ENCODE results near the gene ZNF823.
"Not testable (repeated sequence)": the region's sequence is repeated elsewhere in the genome, so short reads cannot be mapped to it uniquely, and the experiment has no call there.

Gene ZNF823

DNA sequence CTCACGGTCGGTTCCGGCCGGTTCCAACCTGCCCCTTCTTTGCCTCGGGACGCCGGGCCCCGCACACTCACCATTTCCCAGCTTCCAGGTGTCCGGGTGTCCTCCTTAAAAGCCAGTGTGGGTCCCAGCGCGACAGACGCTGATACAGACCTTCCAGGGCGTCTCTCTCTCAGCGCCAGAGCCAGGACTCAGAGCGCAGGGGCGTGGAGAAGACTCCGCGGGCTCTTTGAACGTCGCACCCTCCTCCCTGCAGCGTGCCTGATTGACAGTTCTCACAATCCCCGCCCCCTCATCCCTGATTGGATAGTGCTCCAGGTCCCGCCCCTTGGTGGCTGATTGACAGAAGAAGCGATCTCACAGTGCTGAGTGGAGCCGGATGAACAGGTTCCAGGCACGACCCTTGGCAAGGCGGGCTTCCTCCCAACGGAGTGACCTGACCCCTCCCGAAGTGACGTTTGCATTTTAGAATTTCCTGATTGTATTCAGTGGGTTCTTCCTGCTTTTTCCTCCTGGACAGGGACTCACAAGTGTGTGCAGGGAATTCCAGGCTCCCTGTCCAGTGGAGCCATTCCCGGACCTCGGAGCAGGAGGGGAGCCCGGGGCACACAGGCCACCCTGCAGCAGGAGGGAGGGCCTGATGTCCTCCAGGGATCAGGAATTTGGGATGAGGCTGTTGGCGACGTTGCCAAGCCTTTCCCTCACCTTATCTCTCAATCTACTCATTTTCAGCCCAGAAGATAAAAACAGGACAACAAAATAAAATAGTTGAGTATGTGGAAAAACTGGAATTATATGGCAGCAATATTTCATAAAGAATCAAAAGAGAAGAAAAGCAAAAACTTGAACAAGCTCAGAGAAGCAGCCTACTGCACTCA is at the start of gene ZNF823:
ZNF823 (minus strand) TSS at position 201 of the 875 bp plus-strand sequence; CDS start at position 74, 127 bp downstream.
- ATAC-seq (peak; percentile 98), DNase-seq (ENCODE audit: low spot score in 2 of 2) (peak; percentile 85 to 99)
- Mint-ChIP-seq H3K36me3 (peaks cover 5% of the 10 kb centered on the region), H3K27ac (peak within 1 kb of the TSS; percentile 93), H3K9me3 (no peaks in the 10 kb centered on the region), H3K4me1 (peaks cover 21% of the 10 kb centered on the region), H3K4me3 (peak within 1 kb of the TSS; percentile 98)

GRCh38 chr19:11787536-11787935 is 48.8 kb upstream of the ZNF823 start:
- ATAC-seq: no peak
- H3K4me1 Mint-ChIP-seq: no peaks in the 10 kb centered on the region
- no peak for DNase-seq (ENCODE audit: low spot score in 2 of 2)
- no peak overlapping the region for H3K27ac Mint-ChIP-seq
- no peak overlapping the region for H3K4me3 Mint-ChIP-seq
- H3K36me3 Mint-ChIP-seq: no peaks in the 10 kb centered on the region
- peaks cover 47% of the 10 kb centered on the region for H3K9me3 Mint-ChIP-seq

DNA sequence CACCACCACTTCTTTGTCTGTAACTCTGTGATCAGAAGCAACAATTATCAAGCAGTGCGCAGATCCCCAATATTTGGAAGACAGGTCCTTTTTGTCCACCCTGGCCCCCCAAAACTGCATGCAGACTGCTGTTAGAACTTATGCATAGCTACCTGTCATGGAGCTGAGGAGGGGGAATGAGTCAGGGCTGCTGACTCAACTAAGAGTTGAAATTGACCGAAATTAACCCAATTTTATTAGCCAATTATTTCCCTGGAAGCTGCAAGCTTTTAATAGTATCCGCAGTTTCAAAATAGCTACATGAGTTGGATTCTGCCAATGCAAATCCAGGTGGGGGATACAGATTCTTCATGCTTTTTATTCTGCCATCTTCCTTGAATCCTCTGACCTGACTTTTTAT is 45.6 kb upstream of the ZNF823 start:
- Mint-ChIP-seq H3K27ac (no peak overlapping the region), H3K4me1 (no peaks in the 10 kb centered on the region), H3K9me3 (peaks cover 47% of the 10 kb centered on the region), H3K36me3 (peaks cover 22% of the 10 kb centered on the region), H3K4me3 (no peak overlapping the region)
- DNase-seq (ENCODE audit: low spot score in 2 of 2) (no peak), ATAC-seq (no peak)

- peaks cover 41% of the 10 kb centered on the region for H3K9me3 Mint-ChIP-seq
These were observed 45.0 kb upstream of the ZNF823 start for GRCh38 chr19:11783767-11784166.

DNA sequence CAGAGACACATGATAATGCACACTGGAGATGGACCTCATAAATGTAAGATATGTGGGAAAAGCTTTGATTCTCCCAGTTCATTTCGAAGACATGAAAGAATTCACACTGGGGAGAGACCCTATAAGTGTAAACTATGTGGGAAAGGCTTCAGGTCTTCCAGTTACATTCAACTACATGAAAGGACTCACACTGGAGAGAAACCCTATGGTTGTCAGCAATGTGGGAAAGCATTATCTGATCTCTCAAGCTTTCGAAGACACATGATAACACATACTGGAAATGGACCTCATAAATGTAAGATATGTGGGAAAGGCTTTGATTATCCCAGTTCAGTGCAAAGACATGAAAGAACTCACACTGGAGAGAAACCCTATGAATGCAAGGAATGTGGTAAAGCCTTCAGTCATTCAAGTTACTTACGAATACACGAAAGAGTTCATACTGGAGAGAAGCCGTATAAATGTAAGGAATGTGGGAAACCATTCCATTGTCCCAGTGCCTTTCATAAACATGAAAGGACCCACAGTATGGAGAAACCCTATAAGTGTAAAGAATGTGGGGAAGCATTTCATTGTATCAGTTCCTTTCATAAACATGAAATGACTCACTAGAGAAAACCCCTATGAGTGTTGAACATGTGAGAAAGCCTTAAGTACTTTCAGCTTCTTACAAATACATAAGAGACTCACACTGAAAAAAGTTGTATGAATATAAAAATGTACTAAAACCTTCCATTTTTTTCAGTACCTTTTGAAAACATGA is 42.7 kb upstream of the ZNF823 start:
- ATAC-seq: no peak
- no peaks in the 10 kb centered on the region for H3K4me1 Mint-ChIP-seq
- DNase-seq (ENCODE audit: low spot score in 2 of 2): no peak
- H3K4me3 Mint-ChIP-seq: no peak overlapping the region
- peaks cover 34% of the 10 kb centered on the region for H3K9me3 Mint-ChIP-seq
- H3K27ac Mint-ChIP-seq: no peak overlapping the region
- H3K36me3 Mint-ChIP-seq: peaks cover 40% of the 10 kb centered on the region

More at GRCh38 chr19:11783767-11784166, 45.0 kb upstream of the ZNF823 start:
- no peaks in the 10 kb centered on the region for H3K4me1 Mint-ChIP-seq
- ATAC-seq (no peak), DNase-seq (ENCODE audit: low spot score in 2 of 2) (no peak)
- H3K27ac Mint-ChIP-seq: no peak overlapping the region
- H3K4me3 Mint-ChIP-seq: no peak overlapping the region
- peaks cover 28% of the 10 kb centered on the region for H3K36me3 Mint-ChIP-seq

DNA sequence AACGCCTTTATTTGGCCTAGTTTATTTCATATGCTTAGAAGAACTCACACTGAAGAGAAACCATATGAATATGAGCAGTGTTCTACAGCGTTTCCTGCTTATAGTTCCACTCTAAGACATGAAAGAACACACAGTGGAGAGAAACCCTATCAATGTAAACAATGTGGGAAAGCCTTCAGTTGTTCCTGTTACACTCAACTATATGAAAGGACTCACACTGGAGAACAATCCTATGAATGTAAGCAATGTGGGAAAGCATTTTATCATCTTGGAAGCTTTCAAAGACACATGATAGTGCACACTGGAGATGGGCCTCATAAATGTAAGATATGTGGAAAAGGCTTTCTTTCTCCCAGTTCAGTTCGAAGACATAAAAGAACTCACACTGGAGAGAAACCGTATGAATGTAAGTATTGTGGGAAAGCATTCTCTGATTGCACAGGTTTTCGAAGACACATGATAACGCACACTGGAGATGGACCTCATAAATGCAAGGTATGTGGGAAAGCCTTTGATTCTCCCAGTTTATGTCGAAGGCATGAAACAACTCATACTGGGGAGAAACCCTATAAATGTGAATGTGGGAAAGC is 41.8 kb upstream of the ZNF823 start:
- H3K4me3 Mint-ChIP-seq: no peak overlapping the region
- ATAC-seq (no peak), DNase-seq (ENCODE audit: low spot score in 2 of 2) (no peak)
- H3K27ac Mint-ChIP-seq: no peak overlapping the region
- peaks cover 37% of the 10 kb centered on the region for H3K9me3 Mint-ChIP-seq
- no peaks in the 10 kb centered on the region for H3K4me1 Mint-ChIP-seq
- peaks cover 40% of the 10 kb centered on the region for H3K36me3 Mint-ChIP-seq

GRCh38 chr19:11776669-11777068 is 37.9 kb upstream of the ZNF823 start:
- H3K9me3 Mint-ChIP-seq: peaks cover 35% of the 10 kb centered on the region
- not testable (repeated sequence) for H3K4me3 Mint-ChIP-seq; ATAC-seq; H3K27ac Mint-ChIP-seq; DNase-seq (ENCODE audit: low spot score in 2 of 2); H3K4me1 Mint-ChIP-seq
- H3K36me3 Mint-ChIP-seq: peaks cover 40% of the 10 kb centered on the region

DNA sequence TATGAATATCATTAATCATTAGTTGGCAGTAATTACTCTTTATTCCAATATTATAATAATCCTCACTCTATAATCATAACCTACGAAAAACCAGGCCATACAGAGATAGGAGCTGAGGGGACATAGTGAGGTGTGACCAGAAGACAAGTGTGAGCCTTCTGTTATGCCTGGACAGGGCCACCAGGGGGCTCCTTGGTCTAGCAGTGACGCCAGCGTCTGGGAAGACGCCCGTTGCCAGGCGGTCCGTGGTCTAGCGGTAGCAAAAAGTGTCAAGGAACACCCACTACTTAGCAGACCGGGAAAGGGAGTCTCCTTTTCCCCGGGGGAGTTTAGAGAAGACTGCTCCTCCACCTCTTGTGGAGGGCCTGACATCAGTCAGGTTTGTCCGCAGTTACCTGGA is 32.8 kb upstream of the ZNF823 start:
- H3K36me3 Mint-ChIP-seq; ATAC-seq; H3K4me3 Mint-ChIP-seq; DNase-seq (ENCODE audit: low spot score in 2 of 2); H3K27ac Mint-ChIP-seq: not testable (repeated sequence)
- Mint-ChIP-seq H3K4me1 (peaks cover 21% of the 10 kb centered on the region), H3K9me3 (peaks cover 24% of the 10 kb centered on the region)

- ATAC-seq (no peak), DNase-seq (ENCODE audit: low spot score in 2 of 2) (no peak)
- no peak overlapping the region for H3K27ac Mint-ChIP-seq
- no peaks in the 10 kb centered on the region for H3K36me3 Mint-ChIP-seq
- peaks cover 22% of the 10 kb centered on the region for H3K4me1 Mint-ChIP-seq
- no peak overlapping the region for H3K4me3 Mint-ChIP-seq
- H3K9me3 Mint-ChIP-seq: peaks cover 21% of the 10 kb centered on the region
These were observed 31.2 kb upstream of the ZNF823 start for GRCh38 chr19:11769995-11770394.

- peaks cover 18% of the 10 kb centered on the region for H3K9me3 Mint-ChIP-seq
- peak overlapping the region; percentile 92 for H3K4me3 Mint-ChIP-seq
- DNase-seq (ENCODE audit: low spot score in 2 of 2): peak in 1 of 2 donors; percentile 59
- ATAC-seq: peak; percentile 1
- H3K36me3 Mint-ChIP-seq: no peaks in the 10 kb centered on the region
- H3K4me1 Mint-ChIP-seq: peaks cover 22% of the 10 kb centered on the region
- H3K27ac Mint-ChIP-seq: peak overlapping the region; percentile 91
These were observed 28.9 kb upstream of the ZNF823 start for GRCh38 chr19:11767633-11768133.

DNA sequence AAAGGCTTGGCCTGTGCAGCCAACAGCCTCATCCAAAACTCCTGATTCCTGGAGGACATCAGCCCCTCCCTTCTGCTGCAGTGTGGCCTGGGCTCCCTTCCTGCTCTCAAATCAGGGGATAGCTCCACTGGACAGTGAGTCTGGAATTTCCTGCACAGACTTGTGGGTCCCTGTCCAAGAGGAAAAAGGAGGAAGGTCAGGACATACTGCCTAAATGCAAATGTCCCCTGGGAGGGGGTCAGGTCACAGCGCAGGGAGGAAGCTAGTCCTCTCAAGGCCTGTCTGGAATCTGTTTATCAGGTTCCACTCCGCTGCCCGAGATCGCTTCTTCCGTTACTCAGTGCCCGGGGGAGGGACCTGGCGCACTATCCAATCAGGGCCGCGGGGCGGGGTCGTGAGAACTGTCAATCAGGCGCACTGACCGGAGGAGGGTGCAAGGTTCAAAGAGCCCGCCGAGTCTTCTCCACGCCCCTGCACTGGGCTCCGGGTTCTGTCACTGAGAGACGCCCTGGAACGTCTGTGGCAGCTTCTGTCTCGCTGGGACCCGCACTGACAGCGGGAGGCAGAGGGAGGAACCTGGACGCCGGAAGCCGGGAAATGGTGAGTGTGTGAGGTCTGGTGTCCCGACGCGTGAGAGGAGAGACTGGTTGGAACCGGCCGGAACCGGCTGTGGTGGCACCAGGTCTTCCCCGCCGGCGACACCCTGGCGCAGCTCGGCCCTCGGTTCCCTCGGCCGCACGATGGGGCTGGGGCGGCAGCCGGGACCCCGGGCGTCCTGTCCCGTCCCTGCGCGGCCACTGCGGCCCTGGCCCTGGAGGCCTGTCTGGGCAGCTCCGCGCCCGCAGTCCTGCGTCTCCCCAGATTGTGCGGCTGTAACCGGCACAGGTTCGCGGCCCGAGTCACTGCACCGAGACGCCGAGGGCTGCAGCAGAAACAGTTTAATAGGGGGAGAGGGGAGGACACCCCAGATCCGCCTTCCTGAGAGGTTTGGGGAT is 28.1 kb upstream of the ZNF823 start, which contains the start of gene ZNF441:
ZNF441 (plus strand) TSS at position 404 of the 995 bp plus-strand sequence; CDS start at position 598, 194 bp downstream.
- H3K36me3 Mint-ChIP-seq: no peaks in the 10 kb centered on the region
- H3K27ac Mint-ChIP-seq: peak within 1 kb of the TSS; percentile 91
- peaks cover 22% of the 10 kb centered on the region for H3K4me1 Mint-ChIP-seq
- ATAC-seq (peak; percentile 99), DNase-seq (ENCODE audit: low spot score in 2 of 2) (peak; percentile 82 to 98)
- peaks cover 14% of the 10 kb centered on the region for H3K9me3 Mint-ChIP-seq
- peak within 1 kb of the TSS; percentile 92 for H3K4me3 Mint-ChIP-seq

DNA sequence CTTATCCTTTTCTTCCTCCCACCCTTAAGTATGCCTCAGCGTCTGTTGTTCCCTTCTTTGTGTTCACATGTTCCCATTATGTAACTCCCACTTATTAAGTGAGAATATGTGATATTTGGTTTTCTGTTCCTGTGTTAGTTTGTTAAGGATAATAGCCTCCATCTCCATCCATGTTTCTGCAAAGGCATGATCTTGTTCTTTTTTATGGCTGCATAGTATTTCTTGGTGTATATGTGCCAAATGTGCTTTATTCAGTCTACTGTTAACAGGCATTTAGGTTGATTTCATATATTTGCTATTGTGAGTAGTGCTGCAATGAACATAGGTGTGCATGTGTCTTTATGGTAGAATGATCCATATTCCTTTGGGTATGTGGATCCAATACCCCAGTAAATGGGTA is 24.9 kb upstream of the ZNF823 start:
- peaks cover 6% of the 10 kb centered on the region for H3K9me3 Mint-ChIP-seq
- H3K36me3 Mint-ChIP-seq: no peaks in the 10 kb centered on the region
- no peak overlapping the region for H3K4me3 Mint-ChIP-seq
- ATAC-seq: no peak
- H3K4me1 Mint-ChIP-seq: peaks cover 17% of the 10 kb centered on the region
- no peak for DNase-seq (ENCODE audit: low spot score in 2 of 2)
- no peak overlapping the region for H3K27ac Mint-ChIP-seq

DNA sequence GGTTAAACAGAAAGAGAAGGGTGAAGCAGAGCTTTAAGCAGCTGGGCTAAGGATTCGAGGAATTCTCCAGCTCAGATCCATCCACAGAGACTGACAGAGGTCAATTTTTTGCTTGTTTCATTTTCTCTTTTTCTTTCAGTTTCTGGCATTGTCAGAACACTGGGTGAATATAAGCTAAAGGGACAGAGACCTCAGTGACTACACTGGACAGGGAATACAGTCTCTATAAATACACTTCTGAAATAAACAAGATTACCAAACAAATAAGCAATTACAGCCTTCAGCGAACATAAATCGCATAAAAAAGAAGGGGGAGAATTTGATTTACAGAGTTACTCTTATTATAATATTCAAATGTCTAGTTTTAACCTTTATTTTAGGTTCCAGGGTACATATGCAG is 24.4 kb upstream of the ZNF823 start:
- no peak overlapping the region for H3K4me3 Mint-ChIP-seq
- peaks cover 6% of the 10 kb centered on the region for H3K9me3 Mint-ChIP-seq
- no peaks in the 10 kb centered on the region for H3K36me3 Mint-ChIP-seq
- ATAC-seq: no peak
- DNase-seq (ENCODE audit: low spot score in 2 of 2): no peak
- no peak overlapping the region for H3K27ac Mint-ChIP-seq
- peaks cover 12% of the 10 kb centered on the region for H3K4me1 Mint-ChIP-seq

GRCh38 chr19:11759805-11760204 is 21.1 kb upstream of the ZNF823 start:
- ATAC-seq: no peak
- Mint-ChIP-seq H3K4me3 (no peak overlapping the region), H3K36me3 (no peaks in the 10 kb centered on the region), H3K9me3 (peaks cover 15% of the 10 kb centered on the region), H3K4me1 (no peaks in the 10 kb centered on the region), H3K27ac (no peak overlapping the region)
- DNase-seq (ENCODE audit: low spot score in 2 of 2): no peak

Data from stimulated activated effector memory CD8-positive, alpha-beta T cell treated with anti-CD3 and anti-CD28 coated beads, Interleukin-12 subunit alpha, Interleukin-12 subunit beta, amount 100 ng/mL, for 72 hours (primary cell).